MCF 10A (cell line): ENCODE data around the gene DIAPH2. TPM values are rescaled to one million over a fixed set of nuclear protein-coding genes. Genes with fewer than 3 reads are reported as not detected.

ENCODE experiments used
- BruUV-seq: library from RNA; stranded (reverse); fragments of 400-500 nt; replicated peaks from 2 replicates; lab custom pipeline; 2021; lab: Mats Ljungman, UMichigan
- CTCF ChIA-PET: fragments of 300-600 bp; sonication (Branson Sonifier 250); formaldehyde crosslinking; extraction: SDS; loops from one replicate; lab custom pipeline; 2021; ENCODE audit warnings: antibody characterized with exemption, inconsistent platforms; lab: Yijun Ruan, JAX
- POLR2A ChIA-PET: fragments of 300-600, 350-650 bp; sonication (Branson Sonifier 250); formaldehyde crosslinking; extraction: SDS; loops from one replicate; lab custom pipeline; 2020; ENCODE audit warnings: antibody characterized with exemption, inconsistent platforms; lab: Yijun Ruan, JAX
- DNase-seq: peaks from one replicate; pipeline ENCODE4 v3.0.0-alpha.2; 2018; ENCODE audit not compliant: unreplicated experiment
- H3K27ac Mint-ChIP-seq: one replicate; pipeline ENCODE4 v1.8.0; 2022; ENCODE audit warnings: mild to moderate bottlenecking, low read depth, mixed read lengths; ENCODE audit not compliant: unreplicated experiment
- H3K27me3 Mint-ChIP-seq: one replicate; pipeline ENCODE4 v1.8.0; 2022; ENCODE audit warnings: mixed read lengths; ENCODE audit not compliant: insufficient read depth, unreplicated experiment
- H3K36me3 Mint-ChIP-seq: one replicate; pipeline ENCODE4 v1.8.0; 2022; ENCODE audit warnings: mild to moderate bottlenecking, moderate library complexity, mixed read lengths; ENCODE audit not compliant: insufficient read depth, unreplicated experiment
- H3K4me1 Mint-ChIP-seq: one replicate; pipeline ENCODE4 v1.8.0; 2022; ENCODE audit warnings: mixed read lengths; ENCODE audit not compliant: insufficient read depth, unreplicated experiment
- H3K4me3 Mint-ChIP-seq: one replicate; pipeline ENCODE4 v1.8.0; 2022; ENCODE audit warnings: mild to moderate bottlenecking, moderate library complexity, mixed read lengths; ENCODE audit not compliant: unreplicated experiment
- H3K9me3 Mint-ChIP-seq: one replicate; pipeline ENCODE4 v1.8.0; 2022; ENCODE audit warnings: mixed read lengths; ENCODE audit not compliant: unreplicated experiment
- CTCF ChIP-seq: fragments of 200-600 bp; IDR thresholded peaks from one replicate; pipeline ENCODE4 v1.8.0; 2022; ENCODE audit warnings: antibody characterized with exemption, mild to moderate bottlenecking; ENCODE audit not compliant: unreplicated experiment
- intact Hi-C: fragments of 100-400 bp; cut with micrococcal nuclease; formaldehyde crosslinking; loops from 2 replicates; pipeline ENCODE4 v1.14.1; 2022
- total RNA-seq: library from RNA; stranded (reverse); gene quantifications from 2 replicates; pipeline ENCODE4 v1.2.3, GENCODE V29; 2022

DIAPH2 gene
- total RNA-seq, 1 experiment from 2014 or later, result 17.6 TPM

GRCh38 chrX:96688789-96689188 lies 4.1 kb downstream of the DIAPH2 start:
- Mint-ChIP-seq H3K27me3 (peaks cover 18% of the 10 kb centered on the region), H3K36me3 (no peaks in the 10 kb centered on the region), H3K27ac (no peak overlapping the region), H3K4me1 (peaks cover 20% of the 10 kb centered on the region), H3K4me3 (no peak overlapping the region), H3K9me3 (no peaks in the 10 kb centered on the region)
- TF ChIP-seq CTCF, result no peak
- ChIA-PET POLR2A (interaction anchor here (0.7 kb wide), 1 partner anchor 1851 kb away, joined by 3 read pairs; no protein-coding TSS in a partner anchor), CTCF (interaction anchor here (0.6 kb wide), 3 partner anchors 126 to 1974 kb away, joined by 3 to 5 read pairs (median 3); no protein-coding TSS in a partner anchor)
- no peak for DNase-seq
- no TSS peak for BruUV-seq
- intact Hi-C loops, result no loop called here

GRCh38 chrX:96689991-96690390 lies 5.3 kb downstream of the DIAPH2 start:
- no peaks in the 10 kb centered on the region for H3K36me3 Mint-ChIP-seq
- no peak for DNase-seq
- H3K9me3 Mint-ChIP-seq, result no peaks in the 10 kb centered on the region
- no peak for TF ChIP-seq CTCF
- POLR2A ChIA-PET, result interaction anchor here (0.7 to 1.0 kb wide), 2 partner anchors 36 to 126 kb away, joined by 3 read pairs; no protein-coding TSS in a partner anchor
- peaks cover 20% of the 10 kb centered on the region for H3K4me1 Mint-ChIP-seq
- peaks cover 18% of the 10 kb centered on the region for H3K27me3 Mint-ChIP-seq
- intact Hi-C loops, result no loop called here
- CTCF ChIA-PET, result no interaction called here
- H3K4me3 Mint-ChIP-seq, result no peak overlapping the region
- BruUV-seq, result no TSS peak
- no peak overlapping the region for H3K27ac Mint-ChIP-seq

GRCh38 chrX:96692454-96692853 lies 7.8 kb downstream of the DIAPH2 start:
- H3K9me3 Mint-ChIP-seq, result no peaks in the 10 kb centered on the region
- H3K27ac Mint-ChIP-seq, result no peak overlapping the region
- DNase-seq, result peak; percentile 46
- BruUV-seq, result no TSS peak
- H3K36me3 Mint-ChIP-seq, result no peaks in the 10 kb centered on the region
- no peak overlapping the region for H3K4me3 Mint-ChIP-seq
- no peak for TF ChIP-seq CTCF
- POLR2A ChIA-PET, result interaction anchor here (1.2 kb wide), 1 partner anchor 12 kb away, joined by 3 read pairs; no protein-coding TSS in a partner anchor
- CTCF ChIA-PET, result interaction anchor here (0.7 kb wide), 1 partner anchor 395 kb away, joined by 4 read pairs; no protein-coding TSS in a partner anchor
- peaks cover 20% of the 10 kb centered on the region for H3K4me1 Mint-ChIP-seq
- intact Hi-C loops, result no loop called here
- H3K27me3 Mint-ChIP-seq, result peaks cover 29% of the 10 kb centered on the region

- POLR2A ChIA-PET, result interaction anchor here (1.2 kb wide), 1 partner anchor 12 kb away, joined by 3 read pairs; no protein-coding TSS in a partner anchor
- H3K9me3 Mint-ChIP-seq, result no peaks in the 10 kb centered on the region
- no peak for TF ChIP-seq CTCF
- BruUV-seq, result no TSS peak
- H3K4me3 Mint-ChIP-seq, result no peak overlapping the region
- peaks cover 29% of the 10 kb centered on the region for H3K27me3 Mint-ChIP-seq
- intact Hi-C loops, result no loop called here
- CTCF ChIA-PET, result interaction anchor here (0.6 to 0.7 kb wide), 2 partner anchors 394 to 1423 kb away, joined by 3 to 4 read pairs; no protein-coding TSS in a partner anchor
- peaks cover 20% of the 10 kb centered on the region for H3K4me1 Mint-ChIP-seq
- no peaks in the 10 kb centered on the region for H3K36me3 Mint-ChIP-seq
- H3K27ac Mint-ChIP-seq, result no peak overlapping the region
- no peak for DNase-seq
These were observed 8.2 kb downstream of the DIAPH2 start for GRCh38 chrX:96692890-96693289.
